Globus pallidus (tissue), 1 donor: ENCODE measurements around the gene CACNG8.

Source experiments
- DNase-seq: peaks from one replicate; pipeline ENCODE4 v3.0.0-alpha.2; 2015; ENCODE audit warnings: low spot score

CACNG8 gene

DNA sequence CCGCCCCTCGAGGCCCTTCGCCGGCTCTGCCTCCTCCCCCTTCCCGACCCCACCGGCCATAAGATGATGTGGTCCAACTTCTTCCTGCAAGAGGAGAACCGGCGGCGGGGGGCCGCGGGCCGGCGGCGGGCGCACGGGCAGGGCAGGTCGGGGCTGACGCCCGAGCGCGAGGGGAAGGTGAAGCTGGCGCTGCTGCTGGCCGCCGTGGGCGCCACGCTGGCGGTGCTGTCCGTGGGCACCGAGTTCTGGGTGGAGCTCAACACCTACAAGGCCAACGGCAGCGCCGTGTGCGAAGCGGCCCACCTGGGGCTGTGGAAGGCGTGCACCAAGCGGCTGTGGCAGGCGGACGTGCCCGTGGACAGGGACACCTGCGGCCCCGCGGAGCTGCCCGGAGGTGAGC, 30.1 kb downstream of the CACNG8 start:
- DNase-seq, result no peak

DNA sequence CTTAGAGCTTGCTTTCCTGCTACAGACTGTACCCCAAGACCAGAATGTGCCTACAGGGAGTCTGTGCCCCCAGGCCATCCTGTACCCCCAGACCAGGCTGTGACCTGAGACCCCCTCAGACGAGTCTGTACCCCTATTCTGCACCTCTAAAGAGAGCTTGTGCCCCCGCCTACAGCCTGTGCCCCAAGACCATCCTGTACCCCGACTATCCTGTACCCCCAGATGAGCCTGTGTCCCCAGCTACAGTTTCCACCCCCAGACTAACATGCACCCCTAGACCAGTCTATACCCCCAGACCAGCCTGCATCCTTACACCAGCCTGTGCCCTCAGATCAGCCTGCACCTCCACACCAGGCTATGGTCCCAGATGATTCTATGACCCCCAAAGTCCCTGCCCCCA, 30.7 kb downstream of the CACNG8 start:
- no peak for DNase-seq

DNA sequence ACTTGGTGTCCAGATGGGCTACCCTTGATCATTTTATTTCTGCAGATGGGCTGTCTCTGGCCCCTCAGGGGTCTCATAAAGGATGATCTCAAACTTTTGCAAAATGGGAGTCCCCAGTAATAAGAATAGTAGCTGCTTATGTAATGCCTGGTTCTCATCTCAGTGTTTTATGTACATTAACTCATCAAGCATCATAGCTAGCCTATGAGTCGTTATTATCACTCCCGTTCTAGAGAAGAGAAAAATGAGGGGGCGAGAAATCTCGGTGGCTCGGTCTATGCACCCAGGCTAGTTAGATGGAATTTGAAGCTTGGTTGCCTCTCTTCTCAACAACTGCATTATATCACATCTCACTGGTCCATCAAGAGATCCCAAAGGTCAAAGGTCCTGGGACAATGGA, 32.1 kb downstream of the CACNG8 start:
- no peak for DNase-seq

DNA sequence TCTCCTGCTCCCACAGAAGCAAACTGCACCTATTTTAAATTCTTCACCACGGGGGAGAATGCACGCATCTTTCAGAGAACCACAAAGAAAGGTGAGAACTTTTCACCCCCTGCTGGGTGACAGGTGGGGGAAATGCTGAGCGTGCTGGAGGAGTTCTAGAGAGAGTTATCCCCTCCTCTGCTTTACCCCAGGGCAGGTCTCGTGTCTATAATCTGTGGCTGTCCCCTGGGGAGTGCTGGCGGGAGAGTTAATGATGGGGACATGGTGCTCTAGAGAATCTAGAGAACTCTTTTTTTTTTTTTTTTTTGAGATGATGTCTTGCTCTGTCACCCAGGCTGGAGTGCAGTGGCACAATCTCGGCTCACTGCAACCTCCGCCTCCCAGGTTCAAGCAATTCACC, 35.5 kb downstream of the CACNG8 start:
- no peak for DNase-seq

DNA sequence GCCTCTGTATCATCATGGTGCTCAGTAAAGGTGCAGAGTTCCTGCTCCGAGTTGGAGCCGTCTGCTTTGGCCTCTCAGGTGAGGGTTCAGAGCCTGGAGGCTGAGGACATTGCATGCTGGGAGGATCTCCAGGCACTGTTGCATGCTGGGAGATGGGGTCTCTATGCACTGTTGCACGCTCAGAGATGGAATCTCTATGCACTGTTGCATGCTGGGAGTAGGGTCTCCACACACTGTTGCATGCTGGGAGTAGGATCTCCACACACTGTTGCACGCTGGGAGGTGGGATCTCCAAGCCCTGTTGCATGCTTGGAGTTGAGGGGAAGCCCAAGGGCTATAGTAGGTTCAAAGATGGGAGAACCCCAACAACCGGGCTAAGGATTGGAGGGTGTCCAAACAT, 37.0 kb downstream of the CACNG8 start:
- no peak for DNase-seq

DNA sequence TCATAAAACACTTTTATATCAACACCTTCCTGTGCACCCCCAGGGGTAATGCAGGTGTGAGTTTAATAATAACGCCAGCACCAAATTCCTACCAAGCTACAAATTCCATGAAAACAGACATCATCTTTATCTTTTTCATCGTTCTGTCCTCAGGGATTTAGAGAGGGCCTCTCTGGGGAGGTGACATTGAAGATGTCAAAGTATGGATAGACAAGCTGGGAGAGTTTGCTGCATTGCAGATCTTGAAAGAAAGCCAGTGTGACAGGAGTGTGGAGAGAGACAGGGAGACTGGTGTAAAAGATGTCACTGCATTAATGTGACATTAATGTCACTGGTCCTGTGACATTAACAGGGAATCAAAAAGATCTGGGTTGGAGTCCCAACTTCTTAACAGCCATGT, 38.8 kb downstream of the CACNG8 start:
- no peak for DNase-seq

DNA sequence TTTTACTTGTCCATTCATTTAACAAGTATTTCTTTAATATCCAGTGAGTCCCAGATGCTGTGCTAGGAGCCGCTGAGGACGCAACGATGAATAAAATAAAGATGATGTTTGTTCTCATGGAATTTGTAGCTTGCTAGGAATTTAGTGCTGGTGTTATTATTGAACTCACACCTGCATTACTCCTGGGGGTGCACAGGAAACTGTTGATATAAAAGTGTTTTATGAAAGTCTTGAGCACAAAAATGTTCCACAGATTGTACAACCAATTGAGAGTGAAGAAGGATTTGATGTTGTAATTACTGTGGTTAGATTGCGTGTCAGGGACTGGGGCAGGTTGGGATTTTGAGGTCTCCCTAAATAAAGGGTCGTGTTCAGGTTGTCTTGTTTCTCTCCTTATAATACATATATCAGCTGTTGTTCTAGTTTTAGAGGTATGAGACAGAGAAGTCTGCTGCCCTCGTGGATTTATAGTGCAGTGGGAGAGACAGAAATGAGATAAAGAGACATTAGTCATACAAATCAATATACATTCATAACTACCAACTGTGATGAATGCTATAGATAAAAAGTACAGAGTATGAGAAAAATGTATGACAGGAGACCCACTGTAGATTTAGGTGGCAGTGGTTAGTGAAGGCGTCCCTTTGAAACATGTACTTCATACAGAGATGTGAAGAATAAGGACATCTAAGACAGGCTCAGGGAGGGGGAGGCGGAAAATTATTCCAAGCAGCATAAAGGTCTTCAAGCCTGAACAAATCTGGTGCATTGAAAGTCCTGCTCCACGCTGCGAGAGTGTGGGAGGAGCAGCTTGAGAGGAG, 40.0 kb downstream of the CACNG8 start:
- DNase-seq, result no peak

DNA sequence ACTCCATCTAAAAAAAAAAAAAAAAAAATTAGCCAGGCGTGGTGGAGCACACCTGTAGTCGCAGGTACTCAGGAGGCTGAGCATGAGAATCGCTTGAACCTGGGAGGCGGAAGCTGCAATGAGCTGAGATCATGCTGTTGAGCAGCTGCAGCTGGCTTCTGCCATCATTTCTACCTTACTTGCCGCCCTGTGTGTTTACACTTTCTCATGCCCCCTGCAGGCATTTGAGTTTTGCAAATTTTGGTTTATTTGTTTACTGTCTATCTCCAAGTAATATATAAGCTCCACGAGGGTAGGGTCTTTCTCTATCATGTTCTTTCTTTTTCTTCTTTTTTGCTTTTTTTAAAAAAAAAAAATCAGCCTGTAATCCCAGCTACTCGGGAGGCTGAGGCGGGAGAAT, 46.7 kb downstream of the CACNG8 start:
- DNase-seq, result no peak

DNA sequence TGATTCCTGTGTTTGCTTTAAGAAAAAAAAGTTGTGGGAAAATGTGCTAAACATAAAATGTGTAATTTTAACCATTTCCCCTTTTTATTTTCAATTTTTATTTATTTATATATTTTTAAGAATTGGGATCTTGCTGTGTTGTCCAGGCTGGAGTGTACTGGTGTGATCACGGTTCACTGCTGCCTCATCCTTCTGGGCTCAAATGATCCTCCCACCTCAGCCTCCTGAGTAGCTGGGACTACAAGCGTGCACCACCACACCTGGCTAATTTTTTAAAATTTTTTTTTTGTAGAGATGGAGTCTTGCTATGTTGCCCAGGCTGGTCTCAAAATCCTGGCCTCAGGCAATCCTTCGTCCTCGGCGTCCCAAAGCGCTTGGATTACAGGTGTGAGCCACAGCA, 47.7 kb downstream of the CACNG8 start:
- no peak for DNase-seq

DNA sequence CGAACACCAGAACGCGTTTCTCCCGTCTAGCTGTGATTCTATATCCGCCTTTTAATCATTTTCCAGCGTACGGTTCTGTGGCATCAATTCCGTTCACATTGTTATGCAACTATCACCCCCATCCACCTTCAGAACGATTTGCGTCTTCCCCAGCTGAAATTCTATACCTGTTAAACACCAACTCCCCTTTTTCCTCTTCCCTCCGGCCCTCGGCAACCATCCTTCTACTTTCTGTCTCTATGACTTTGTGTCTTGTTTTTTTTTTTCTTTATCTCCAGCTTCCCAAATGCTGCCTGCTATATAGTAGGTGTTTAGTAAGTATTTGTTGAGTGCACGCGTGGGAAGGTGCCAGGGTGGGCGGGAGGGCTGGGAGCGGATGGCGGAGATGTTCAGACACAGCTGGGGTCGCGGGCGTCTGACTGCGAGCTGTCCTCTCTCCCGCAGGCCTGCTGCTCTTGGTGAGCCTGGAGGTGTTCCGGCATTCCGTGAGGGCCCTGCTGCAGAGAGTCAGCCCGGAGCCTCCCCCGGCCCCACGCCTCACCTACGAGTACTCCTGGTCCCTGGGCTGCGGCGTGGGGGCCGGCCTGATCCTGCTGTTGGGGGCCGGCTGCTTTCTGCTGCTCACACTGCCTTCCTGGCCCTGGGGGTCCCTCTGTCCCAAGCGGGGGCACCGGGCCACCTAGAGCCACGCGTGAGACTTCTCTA, 48.9 kb downstream of the CACNG8 start:
- no peak for DNase-seq

DNA sequence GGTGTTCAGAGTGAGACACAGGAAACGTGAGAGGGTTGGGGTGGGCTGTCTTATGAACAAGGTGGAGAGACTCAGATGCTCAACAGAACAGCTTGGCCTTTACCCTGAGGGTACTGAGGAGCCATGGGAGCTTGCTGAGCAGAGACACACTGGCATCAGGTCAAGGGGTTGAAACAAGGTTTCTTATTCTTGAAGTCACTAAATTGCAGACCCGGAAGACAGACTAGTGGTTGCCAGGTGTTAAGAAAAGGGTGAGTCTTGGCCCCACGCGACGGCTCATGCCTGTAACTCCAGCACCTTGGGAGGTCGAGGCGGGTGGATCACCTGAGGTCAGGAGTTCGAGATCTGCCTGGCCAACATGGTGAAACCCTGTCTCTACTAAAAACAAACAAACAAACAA, 51.1 kb downstream of the CACNG8 start:
- no peak for DNase-seq

DNA sequence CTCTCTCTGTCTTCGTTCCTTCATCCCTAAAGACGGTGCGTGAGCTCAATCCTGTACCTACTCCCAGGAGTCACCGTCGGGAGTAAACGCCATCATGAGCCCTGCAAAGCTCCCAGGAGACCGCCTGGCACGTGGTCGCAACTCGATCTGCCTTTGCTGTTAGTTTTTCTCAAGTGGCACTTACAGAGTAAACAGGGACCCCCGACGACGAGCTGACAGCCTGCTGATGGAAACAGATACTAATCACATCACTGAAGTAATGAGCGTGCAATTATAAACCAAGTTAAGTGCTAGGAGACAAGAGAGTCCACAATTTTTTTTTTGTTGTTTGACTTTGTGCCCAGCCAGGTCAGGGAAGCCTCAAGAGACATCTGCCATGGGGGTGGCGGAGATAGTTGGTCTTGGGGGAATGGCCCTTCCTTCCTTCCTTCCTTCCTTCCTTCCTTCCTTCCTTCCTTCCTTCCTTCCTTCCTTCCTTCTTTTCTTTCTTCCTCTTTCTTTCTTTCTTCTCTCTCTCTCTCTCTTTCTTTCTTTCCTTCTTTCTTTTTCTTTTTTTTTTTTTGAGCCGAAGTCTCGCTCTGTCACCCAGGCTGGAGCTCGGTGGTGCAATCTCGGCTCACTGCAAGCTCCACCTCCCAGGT, 52.3 kb downstream of the CACNG8 start:
- DNase-seq, result no peak

DNA sequence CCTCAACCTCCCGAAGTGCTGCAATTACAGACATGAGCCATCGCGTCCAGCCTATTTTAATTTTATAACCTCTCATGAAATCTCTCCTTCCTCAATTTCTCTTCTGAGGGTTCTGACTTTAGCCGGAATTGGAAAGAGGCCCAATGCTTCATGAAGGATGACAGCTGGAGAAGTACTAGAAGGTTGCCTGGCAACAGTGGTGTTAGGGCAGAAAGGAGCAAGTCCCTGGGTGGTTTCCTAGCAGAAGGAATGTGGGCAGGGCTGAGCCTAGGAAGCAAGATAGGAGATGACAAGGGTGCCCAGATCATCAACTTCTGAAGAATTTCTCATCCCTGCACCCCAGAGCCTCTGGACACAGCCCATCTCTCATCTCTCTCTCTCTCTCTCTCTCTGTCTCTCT, 54.5 kb downstream of the CACNG8 start:
- DNase-seq, result no peak

DNA sequence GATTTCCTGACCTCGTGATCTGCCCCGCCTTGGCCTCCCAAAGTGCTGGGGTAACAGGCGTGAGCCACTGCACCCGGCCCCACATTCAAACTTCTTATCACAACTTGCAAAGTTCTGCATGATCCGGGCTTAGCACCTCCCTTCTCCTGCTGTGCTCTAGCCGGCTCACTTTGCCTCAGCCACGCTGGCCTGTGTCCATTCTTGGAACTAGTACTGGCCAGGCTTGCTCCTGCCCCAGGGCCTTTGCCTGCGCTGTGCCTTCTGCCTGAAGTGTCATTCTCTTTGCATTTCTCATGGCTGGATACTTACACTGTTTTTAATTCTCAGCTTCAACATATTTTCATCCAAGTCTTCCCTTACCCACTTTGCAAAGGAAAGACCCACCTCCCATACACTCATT, 58.6 kb downstream of the CACNG8 start:
- no peak for DNase-seq

DNA sequence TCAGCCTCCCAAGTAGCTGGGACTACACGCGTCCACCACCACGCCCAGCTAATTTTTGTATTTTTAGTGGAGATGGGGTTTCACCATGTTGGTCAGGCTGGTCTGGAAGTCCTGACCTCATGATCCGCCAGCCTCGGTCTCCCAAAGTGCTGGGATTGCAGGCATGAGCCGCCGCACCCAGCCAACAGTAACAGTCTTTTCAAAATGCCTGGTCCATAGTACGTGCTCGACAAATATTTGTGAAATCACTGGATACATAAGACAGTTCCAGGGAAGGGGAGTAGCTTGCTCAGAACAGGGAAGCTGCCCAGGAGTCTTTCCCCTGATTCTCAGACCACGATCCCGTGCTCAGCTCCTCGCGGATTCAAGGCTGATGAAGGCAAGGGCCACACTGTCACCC, 59.2 kb downstream of the CACNG8 start:
- DNase-seq, result no peak

DNA sequence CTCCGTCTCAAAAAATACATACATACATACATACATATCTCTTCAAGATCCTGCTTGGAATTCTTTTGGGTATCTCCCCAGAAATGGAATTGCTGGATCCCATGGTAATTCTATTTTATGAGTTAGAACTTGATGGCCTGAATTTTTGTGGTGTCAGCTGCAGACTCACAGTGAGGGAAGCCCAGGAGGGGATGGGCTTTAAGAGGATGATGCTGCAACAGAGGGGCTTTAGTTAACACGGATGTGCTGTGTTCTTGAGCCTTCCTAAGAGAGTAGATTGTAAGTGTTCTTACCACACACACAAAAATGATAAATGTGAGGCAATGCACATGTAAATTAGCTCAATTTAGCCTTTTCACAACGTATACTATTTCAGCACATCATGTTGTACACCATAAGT, 60.5 kb downstream of the CACNG8 start:
- DNase-seq, result no peak

DNA sequence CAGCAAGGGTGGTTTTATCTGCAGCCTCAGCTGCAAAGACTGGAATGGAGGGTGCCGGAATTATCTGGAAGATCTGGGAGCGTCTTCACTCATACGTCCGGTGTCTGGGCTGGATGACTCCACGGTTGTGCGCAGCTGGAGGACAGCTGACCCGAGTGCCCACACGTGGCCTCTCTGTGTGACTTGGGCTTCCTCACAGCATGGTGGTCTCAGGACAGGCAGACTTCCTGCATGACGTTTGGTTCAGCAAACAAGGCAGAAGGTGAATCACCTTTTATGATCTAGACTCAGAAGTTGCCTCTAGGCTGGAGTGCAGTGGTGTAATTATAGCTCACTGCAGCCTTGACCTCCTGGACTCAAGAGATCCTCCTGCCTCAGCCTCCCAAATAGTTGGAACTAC, 61.9 kb downstream of the CACNG8 start:
- DNase-seq, result no peak

DNA sequence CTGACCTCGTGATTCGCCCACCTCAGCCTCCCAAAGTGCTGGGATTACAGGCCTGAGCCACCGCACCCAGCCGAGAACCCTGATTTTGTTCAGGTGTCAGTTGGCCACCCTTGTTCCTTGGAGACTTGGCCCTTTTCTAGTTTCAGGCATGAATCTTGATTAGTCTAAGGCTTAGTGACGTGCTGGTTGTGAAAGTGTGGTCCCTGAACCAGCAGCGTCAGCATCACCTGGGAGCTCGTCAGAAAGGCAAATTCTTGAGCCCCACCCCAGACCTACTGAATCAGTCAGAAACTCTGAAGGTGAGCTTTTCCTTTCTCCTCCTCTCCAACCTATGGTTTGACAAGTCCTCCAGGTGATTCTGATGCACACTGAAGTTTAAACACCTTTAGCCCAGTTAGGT, 63.9 kb downstream of the CACNG8 start:
- no peak for DNase-seq

DNA sequence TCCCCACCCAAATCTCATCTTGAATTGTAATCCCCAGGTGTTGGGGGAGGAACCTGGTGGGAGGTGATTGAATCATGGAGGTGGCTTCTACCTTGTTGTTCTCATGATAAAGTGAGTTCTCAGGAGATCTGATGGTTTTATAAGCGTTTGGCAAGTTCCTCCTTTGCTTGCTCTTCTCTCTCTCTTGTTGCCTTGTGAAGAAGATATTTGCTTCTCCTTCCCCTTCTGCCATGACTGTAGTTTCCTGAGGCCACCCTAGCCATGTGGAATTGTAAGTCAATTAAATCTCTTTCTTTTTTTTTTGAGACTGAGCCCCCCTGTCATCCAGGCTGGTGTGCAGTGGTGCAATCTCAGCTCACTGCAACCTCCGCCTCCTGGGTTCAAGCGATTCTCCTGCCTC, 66.6 kb downstream of the CACNG8 start:
- DNase-seq, result no peak

DNA sequence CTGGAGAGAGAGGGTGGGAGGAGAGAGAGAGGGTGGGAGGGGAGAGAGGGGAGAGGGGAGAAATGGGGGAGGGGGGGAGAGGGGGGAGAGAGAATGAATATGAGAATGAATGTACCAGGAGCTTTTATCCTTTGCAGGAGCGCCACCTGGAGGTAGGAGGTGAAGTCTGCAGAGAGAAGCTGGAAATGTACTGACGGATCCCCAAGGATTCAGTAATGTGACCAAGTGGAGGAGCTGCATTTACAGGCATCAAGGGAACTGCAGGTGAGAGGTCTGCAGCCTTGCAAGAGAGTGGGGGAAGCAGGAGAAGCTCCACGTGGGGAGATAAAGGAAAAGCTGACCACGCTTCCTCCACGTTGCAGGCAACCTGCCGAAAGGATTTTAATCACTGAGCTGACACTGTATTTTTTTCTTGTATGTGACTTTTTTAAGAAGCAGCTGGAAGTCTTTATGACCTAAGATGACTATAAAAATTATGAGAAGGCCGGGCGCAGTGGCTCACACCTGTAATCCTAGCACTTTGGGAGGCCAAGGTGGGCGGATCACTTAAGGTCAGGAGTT, 67.3 kb downstream of the CACNG8 start:
- peak; percentile 26 for DNase-seq

DNA sequence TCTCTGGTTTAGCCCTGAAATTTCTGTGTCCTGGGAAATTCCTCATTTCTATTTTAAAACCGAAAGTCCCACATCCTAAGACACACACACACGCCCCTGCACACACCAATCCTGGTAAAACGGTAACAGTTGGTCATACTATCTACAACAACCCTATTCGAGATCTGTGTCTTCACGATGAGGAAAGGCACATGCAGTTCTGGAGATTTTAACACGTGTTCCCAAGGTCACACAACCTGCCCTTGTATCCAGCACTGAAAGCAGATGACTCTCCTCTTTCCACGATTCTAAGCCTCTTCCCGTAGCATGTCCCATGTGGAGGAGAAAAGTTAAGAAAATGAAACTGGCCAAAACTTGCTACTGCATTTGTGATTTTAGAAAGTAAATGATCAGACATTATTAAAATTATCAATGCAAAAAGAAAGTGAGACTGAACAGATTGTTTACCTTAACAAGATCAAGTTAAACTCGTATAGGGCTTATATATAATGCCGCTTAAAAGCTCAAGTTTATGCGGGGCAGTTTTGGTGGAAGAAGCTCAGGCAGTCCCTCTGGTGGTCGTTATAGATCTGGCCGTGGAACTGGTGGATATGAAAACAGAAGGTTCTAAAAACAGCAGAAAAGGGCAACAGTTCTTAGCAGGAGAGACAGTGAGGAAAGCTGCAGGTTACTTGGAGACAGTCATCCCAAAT, 68.3 kb downstream of the CACNG8 start:
- no peak for DNase-seq
